ENCODE data around the gene ANO9. TPM values are rescaled to one million over a fixed set of nuclear protein-coding genes. Genes with fewer than 3 reads are reported as not detected.

The ANO9 gene
- total RNA-seq, 2 experiments from 2014 or later, result 72.6 to 78.9 TPM

- no peak overlapping the region for H3K27ac Mint-ChIP-seq
- no peaks in the 10 kb centered on the region for H3K27me3 Mint-ChIP-seq (ENCODE audit: low read depth)
- H3K9me3 Mint-ChIP-seq (ENCODE audit: insufficient read depth), result no peaks in the 10 kb centered on the region
- no peak overlapping the region for H3K4me3 Mint-ChIP-seq
- DNase-seq (no peak), ATAC-seq (no peak)
- H3K4me1 Mint-ChIP-seq (ENCODE audit: low read depth), result peaks cover 44% of the 10 kb centered on the region
- H3K36me3 Mint-ChIP-seq (ENCODE audit: low read depth), result peaks cover 37% of the 10 kb centered on the region
- ChIA-PET POLR2A (interaction anchor here (1.8 kb wide), 1 partner anchor 50 kb away, joined by 4 read pairs; no protein-coding TSS in a partner anchor), CTCF (interaction anchor here (1.2 to 2.9 kb wide), 3 partner anchors 7 to 204 kb away, joined by 3 to 16 read pairs (median 8); no protein-coding TSS in a partner anchor)
Measured at GRCh38 chr11:455566-456147, 13.8 kb upstream of the ANO9 start.

DNA sequence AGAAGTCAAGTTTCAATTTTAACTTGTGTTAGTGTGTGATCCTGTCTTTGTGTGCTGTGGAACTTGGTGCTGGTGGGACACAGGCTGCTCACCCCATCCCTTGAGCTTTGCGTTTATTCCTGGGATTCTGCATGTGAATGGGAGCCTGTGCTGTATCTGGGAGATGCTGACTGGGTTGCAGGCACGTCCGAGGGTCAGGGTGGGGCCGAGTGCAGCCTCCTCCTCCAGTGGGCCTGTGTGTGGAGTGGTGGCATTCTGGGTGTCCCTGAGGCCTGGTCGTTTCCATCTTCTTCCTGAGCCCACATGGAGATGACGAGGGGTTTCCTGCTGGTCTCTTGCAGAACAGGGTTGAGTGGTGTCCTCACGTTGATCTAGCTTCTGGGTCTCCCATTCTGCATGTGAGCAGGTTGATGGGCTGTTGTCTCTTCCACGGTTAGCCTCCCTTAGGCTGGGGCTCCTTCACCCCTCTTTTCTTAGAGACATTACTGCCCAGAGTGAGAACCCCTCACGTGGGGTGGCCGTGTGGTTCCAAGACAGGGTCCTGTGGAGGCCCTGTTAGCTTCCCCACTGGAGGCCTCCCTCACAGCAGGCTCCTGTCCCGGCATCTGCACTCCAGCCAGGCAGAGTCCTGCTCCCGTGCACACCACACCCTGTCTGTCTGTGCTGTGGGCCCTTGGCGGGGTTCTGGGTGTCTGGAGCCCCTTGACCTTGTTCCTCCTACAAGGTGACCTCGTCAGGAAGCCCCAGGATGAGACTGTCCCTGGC, 13.2 kb upstream of the ANO9 start:
- ChIA-PET CTCF (no interaction called here), POLR2A (no interaction called here)
- no peak for ATAC-seq
- H3K36me3 Mint-ChIP-seq (ENCODE audit: low read depth), result peaks cover 37% of the 10 kb centered on the region
- DNase-seq, result no peak
- H3K9me3 Mint-ChIP-seq (ENCODE audit: insufficient read depth), result no peaks in the 10 kb centered on the region
- peaks cover 45% of the 10 kb centered on the region for H3K4me1 Mint-ChIP-seq (ENCODE audit: low read depth)
- no peak overlapping the region for H3K27ac Mint-ChIP-seq
- H3K27me3 Mint-ChIP-seq (ENCODE audit: low read depth), result no peaks in the 10 kb centered on the region
- H3K4me3 Mint-ChIP-seq, result no peak overlapping the region

DNA sequence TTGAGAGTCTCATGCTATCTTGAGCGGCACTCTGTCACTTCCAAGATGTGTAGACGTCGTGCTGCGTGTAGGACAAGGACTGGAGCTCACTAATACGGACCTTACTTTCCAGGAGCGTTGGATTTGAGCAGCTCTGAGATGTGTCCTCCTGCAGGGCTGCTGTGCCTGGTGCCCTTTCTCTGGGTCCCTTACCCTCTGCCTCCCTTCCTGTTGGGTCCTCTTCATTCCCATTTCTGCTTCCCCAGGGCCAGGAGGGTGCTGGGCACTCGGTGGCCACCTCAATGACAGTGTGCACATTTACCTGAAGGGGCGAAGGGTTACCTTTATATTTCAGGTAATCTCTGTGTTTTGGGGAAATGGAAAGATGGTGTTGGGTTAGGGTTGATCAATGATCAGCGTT, 12.2 kb upstream of the ANO9 start:
- H3K4me1 Mint-ChIP-seq (ENCODE audit: low read depth), result peaks cover 53% of the 10 kb centered on the region
- no peak overlapping the region for H3K27ac Mint-ChIP-seq
- H3K27me3 Mint-ChIP-seq (ENCODE audit: low read depth), result no peaks in the 10 kb centered on the region
- peaks cover 37% of the 10 kb centered on the region for H3K36me3 Mint-ChIP-seq (ENCODE audit: low read depth)
- CTCF ChIA-PET, result no interaction called here
- POLR2A ChIA-PET, result interaction anchor here (1.7 kb wide), 1 partner anchor 242 kb away, joined by 3 read pairs; the partner anchor contains the start of gene TMEM80
- H3K9me3 Mint-ChIP-seq (ENCODE audit: insufficient read depth), result no peaks in the 10 kb centered on the region
- ATAC-seq (no peak), DNase-seq (no peak)
- H3K4me3 Mint-ChIP-seq, result no peak overlapping the region

DNA sequence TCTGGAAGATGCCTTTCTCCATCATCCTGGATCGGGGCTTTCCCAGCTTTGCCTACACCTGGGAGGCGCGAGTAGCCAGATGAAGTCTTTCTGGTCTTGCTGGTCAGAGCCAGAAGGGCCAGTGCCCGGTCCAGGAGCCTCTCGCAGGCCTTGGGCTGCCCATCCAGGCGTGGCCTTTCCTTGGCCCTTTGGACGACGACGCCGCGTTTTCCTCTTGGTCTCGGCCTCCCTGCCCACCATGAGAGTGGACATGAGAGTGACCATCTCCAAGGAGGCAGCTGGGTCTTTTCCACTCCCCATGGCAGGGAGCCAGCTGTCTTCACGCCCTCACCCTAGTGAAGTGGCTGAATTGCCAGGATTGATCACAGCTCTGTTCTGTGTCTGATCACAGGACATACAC, 11.8 kb upstream of the ANO9 start:
- H3K9me3 Mint-ChIP-seq (ENCODE audit: insufficient read depth), result no peaks in the 10 kb centered on the region

DNA sequence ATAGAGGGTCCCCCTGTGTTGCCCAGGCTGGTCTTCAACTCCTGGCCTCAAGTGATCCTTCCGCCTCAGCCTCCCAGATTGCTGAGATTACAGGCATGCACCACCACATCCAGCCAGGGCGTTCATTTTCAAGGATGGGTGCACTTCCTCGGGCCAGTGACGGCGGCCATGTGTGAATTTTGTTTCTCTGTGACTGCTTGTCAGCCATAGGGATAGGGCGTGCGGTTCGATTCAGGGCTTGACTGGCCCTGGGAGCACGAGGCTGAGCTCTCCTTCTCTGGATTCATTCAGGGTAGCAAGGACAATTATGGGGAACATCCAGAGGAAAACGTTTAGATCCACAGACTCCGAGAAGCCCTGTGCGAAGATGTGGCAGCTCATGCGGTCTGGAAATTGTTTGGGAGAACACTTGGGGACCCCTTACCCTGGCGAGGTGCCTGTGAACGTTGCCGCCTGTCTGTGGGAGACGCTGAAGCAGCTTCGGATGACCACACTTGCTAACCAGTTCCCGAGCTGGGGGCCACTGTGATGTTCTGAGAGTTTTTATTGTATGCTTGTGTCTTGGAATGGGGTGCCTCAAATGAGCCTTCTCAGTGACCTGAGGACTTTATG, 11.2 kb upstream of the ANO9 start:
- DNase-seq (no peak), ATAC-seq (no peak)
- H3K27ac Mint-ChIP-seq, result no peak overlapping the region
- POLR2A ChIA-PET, result interaction anchor here (1.7 kb wide), 1 partner anchor 243 kb away, joined by 3 read pairs; the partner anchor contains the start of gene TMEM80
- peaks cover 60% of the 10 kb centered on the region for H3K4me1 Mint-ChIP-seq (ENCODE audit: low read depth)
- no peaks in the 10 kb centered on the region for H3K27me3 Mint-ChIP-seq (ENCODE audit: low read depth)
- no peak overlapping the region for H3K4me3 Mint-ChIP-seq
- peaks cover 37% of the 10 kb centered on the region for H3K36me3 Mint-ChIP-seq (ENCODE audit: low read depth)
- H3K9me3 Mint-ChIP-seq (ENCODE audit: insufficient read depth), result no peaks in the 10 kb centered on the region
- CTCF ChIA-PET, result interaction anchor here (1.2 to 5.6 kb wide), 2 partner anchors 66 to 202 kb away, joined by 3 to 35 read pairs; no protein-coding TSS in a partner anchor

More for the DNA sequence above, 11.8 kb upstream of the ANO9 start:
- ChIA-PET CTCF (no interaction called here), POLR2A (interaction anchor here (1.7 kb wide), 1 partner anchor 242 kb away, joined by 3 read pairs; the partner anchor contains the start of gene TMEM80)
- no peak for DNase-seq
- Mint-ChIP-seq H3K27me3 (ENCODE audit: low read depth) (no peaks in the 10 kb centered on the region), H3K36me3 (ENCODE audit: low read depth) (peaks cover 37% of the 10 kb centered on the region), H3K4me3 (no peak overlapping the region), H3K27ac (no peak overlapping the region), H3K4me1 (ENCODE audit: low read depth) (peaks cover 57% of the 10 kb centered on the region)
- no peak for ATAC-seq

DNA sequence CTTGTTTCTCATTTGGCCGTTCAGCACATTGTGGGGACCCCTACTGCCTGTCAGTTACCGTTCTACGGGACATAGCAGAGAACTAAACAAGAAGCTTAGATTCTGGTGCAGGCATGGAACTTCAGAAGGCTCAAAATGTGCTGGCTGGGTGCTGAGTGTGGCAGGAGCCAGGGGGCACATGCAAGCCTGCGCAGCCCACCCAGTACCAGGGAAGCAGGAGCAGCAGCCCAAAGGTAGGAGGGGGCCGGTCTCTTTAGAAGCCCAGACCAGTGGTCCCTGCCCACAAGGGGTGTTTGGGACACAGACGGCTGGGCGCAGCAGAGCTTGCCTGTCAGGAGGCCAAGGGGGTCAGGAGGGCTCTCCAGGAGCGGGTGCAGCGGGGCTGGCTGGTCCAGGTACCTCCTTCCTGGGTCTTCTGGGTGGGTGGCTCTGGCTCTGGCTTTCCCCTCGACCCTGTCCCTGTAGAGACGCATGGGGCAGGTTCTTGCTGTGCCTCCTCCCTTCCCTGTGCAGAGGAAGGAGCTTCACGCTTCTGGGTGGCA, 10.5 kb upstream of the ANO9 start:
- Mint-ChIP-seq H3K4me1 (ENCODE audit: low read depth) (peaks cover 53% of the 10 kb centered on the region), H3K27me3 (ENCODE audit: low read depth) (no peaks in the 10 kb centered on the region), H3K36me3 (ENCODE audit: low read depth) (peaks cover 32% of the 10 kb centered on the region), H3K4me3 (peak overlapping the region; percentile 22), H3K9me3 (ENCODE audit: insufficient read depth) (no peaks in the 10 kb centered on the region), H3K27ac (no peak overlapping the region)
- DNase-seq (no peak), ATAC-seq (no peak)
- ChIA-PET POLR2A (interaction anchor here (0.9 to 1.7 kb wide), 2 partner anchors 46 to 244 kb away, joined by 3 read pairs; partner anchors contain the start of gene TMEM80), CTCF (interaction anchor here (1.2 to 5.6 kb wide), 2 partner anchors 67 to 201 kb away, joined by 3 to 35 read pairs; no protein-coding TSS in a partner anchor)

- peaks cover 29% of the 10 kb centered on the region for H3K36me3 Mint-ChIP-seq (ENCODE audit: low read depth)
- H3K27me3 Mint-ChIP-seq (ENCODE audit: low read depth), result no peaks in the 10 kb centered on the region
- ATAC-seq (no peak), DNase-seq (no peak)
- ChIA-PET POLR2A (interaction anchor here (0.9 kb wide), 1 partner anchor 46 kb away, joined by 3 read pairs; no protein-coding TSS in a partner anchor), CTCF (interaction anchor here (1.3 to 5.6 kb wide), 6 partner anchors 45 to 201 kb away, joined by 4 to 38 read pairs (median 24); partner anchors contain the start of genes IFITM2 and RNH1)
- H3K27ac Mint-ChIP-seq, result peak overlapping the region; percentile 96
- H3K4me3 Mint-ChIP-seq, result peak overlapping the region; percentile 92
- H3K4me1 Mint-ChIP-seq (ENCODE audit: low read depth), result peaks cover 47% of the 10 kb centered on the region
- no peaks in the 10 kb centered on the region for H3K9me3 Mint-ChIP-seq (ENCODE audit: insufficient read depth)
Measured at GRCh38 chr11:451738-452137, 9.9 kb upstream of the ANO9 start.

GRCh38 chr11:450809-451451, 9.1 kb upstream of the ANO9 start:
- POLR2A ChIA-PET, result interaction anchor here (0.9 to 5.3 kb wide), 5 partner anchors 35 to 201 kb away, joined by 3 to 59 read pairs (median 3); partner anchors contain the start of gene SIGIRR
- Mint-ChIP-seq H3K36me3 (ENCODE audit: low read depth) (peaks cover 22% of the 10 kb centered on the region), H3K4me3 (peak overlapping the region; percentile 92), H3K9me3 (ENCODE audit: insufficient read depth) (no peaks in the 10 kb centered on the region), H3K4me1 (ENCODE audit: low read depth) (peaks cover 39% of the 10 kb centered on the region), H3K27ac (peak overlapping the region; percentile 96), H3K27me3 (ENCODE audit: low read depth) (no peaks in the 10 kb centered on the region)
- CTCF ChIA-PET, result interaction anchor here (0.6 to 5.6 kb wide), 14 partner anchors 9 to 244 kb away, joined by 3 to 60 read pairs (median 7); partner anchors contain the start of genes ANO9, BET1L, IFITM2 and RIC8A
- DNase-seq (peak; percentile 88), ATAC-seq (peak; percentile 35)

DNA sequence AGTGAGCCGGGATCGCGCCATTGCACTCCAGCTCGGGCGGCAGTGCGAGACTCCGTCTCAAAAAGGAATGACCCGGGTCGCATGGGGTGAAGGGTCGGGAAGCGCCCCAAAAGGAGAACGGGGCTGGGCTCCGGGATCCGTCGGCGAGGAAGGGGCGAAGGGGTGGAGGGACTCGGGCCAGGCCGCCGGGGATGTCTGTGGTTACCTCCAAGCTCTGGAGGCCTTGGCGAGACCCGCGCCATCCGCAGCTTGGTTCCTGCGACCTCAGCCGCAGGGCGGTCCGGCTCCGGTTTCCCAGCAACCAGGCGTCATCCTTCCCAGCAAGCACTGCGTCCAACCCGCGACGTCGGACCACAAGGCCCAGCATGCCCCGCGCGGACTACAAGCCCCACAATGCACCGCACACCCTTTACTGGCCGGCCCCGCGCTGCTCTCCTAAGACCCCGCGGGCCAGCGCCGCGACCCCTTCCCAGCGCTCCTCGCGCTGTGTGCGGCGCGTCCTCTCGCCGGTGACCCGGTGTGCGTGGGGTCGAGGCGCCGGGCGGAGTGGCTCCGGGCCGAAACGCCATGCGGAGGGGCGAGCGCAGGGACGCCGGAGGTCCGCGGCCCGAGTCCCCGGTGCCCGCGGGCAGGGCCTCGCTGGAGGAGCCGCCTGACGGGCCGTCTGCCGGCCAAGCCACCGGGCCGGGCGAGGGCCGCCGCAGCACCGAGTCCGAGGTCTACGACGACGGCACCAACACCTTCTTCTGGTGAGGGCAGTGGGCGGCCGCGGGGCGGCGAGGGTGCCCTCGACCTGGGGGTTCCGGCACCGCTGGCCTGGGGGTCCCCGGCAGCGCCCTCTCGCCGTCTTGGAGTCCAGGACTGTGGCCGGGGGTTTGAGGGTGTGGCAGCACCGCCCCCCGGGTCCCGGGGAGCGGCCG, 8.3 kb upstream of the ANO9 start, which contains the start of gene PTDSS2:
TSS of gene PTDSS2 (plus strand) at position 391 of the 920 bp plus-strand sequence. CDS start at position 568, 177 bp downstream.
- POLR2A ChIA-PET, result interaction anchor here (0.9 to 5.3 kb wide), 9 partner anchors 9 to 213 kb away, joined by 3 to 59 read pairs (median 4); partner anchors contain the start of genes RNH1 and SIGIRR
- CTCF ChIA-PET, result interaction anchor here (0.9 to 5.6 kb wide), 24 partner anchors 9 to 276 kb away, joined by 3 to 60 read pairs (median 5); partner anchors contain the start of genes ANO9, BET1L, IFITM2 and RIC8A
- H3K4me1 Mint-ChIP-seq (ENCODE audit: low read depth), result peaks cover 33% of the 10 kb centered on the region
- H3K27me3 Mint-ChIP-seq (ENCODE audit: low read depth), result no peaks in the 10 kb centered on the region
- no peaks in the 10 kb centered on the region for H3K9me3 Mint-ChIP-seq (ENCODE audit: insufficient read depth)
- H3K4me3 Mint-ChIP-seq, result peak within 1 kb of the TSS; percentile 92
- ATAC-seq (peak; percentile 77), DNase-seq (peak; percentile 98)
- peaks cover 20% of the 10 kb centered on the region for H3K36me3 Mint-ChIP-seq (ENCODE audit: low read depth)
- H3K27ac Mint-ChIP-seq, result peak within 1 kb of the TSS; percentile 97
